Right lobe of liver (tissue), 6 donors: ENCODE results near the gene SNX32. TPM values are rescaled to one million over a fixed set of nuclear protein-coding genes. Genes with fewer than 3 reads are reported as not detected.

Experiments
- ATAC-seq, 4 donors: fragments of 200-7000 bp; cut with Tn5 transposase; one replicate each; pipeline ENCODE4 v1.9.1; 2020; ENCODE audit warnings: mild to moderate bottlenecking in 4 of 4, moderate library complexity in 4 of 4
- DNase-seq, 3 donors: peaks; one replicate each; pipeline ENCODE4 v3.0.0-alpha.2; 2020
- H3K27ac ChIP-seq, 3 donors: fragments of 200-600 bp; one replicate each; pipeline ENCODE4 v1.8.0; 2022
- H3K27me3 ChIP-seq, 2 donors: fragments of 200-600 bp; one replicate each; pipeline ENCODE4 v1.8.0; 2022
- H3K36me3 ChIP-seq, 4 donors: fragments of 200-600 bp; sonication (generic) in 1 of 4; one replicate each; pipeline versions ENCODE4 v1.5.1 to v1.8.0; 2017 to 2022; ENCODE audit warnings: control low read depth in 1 of 4
- H3K4me1 ChIP-seq, 4 donors: fragments of 200-600 bp; sonication (generic) in 1 of 4; one replicate each; pipeline versions ENCODE4 v1.5.1 to v1.8.0; 2017 to 2022; ENCODE audit warnings: control low read depth in 1 of 4
- H3K4me3 ChIP-seq, 3 donors: fragments of 200-600 bp; one replicate each; pipeline ENCODE4 v1.8.0; 2022
- H3K9me3 ChIP-seq, 4 donors: fragments of 200-600 bp; sonication (generic) in 1 of 4; one replicate each; pipeline versions ENCODE4 v1.5.1 to v1.8.0; 2017 to 2022; ENCODE audit warnings: control low read depth in 1 of 4
- CTCF ChIP-seq, 4 donors: fragments of 200-600 bp in 3 of 4; fragments of 450-650 bp in 1 of 4; IDR thresholded peaks; one replicate each; pipeline versions ENCODE4 v1.5.1 to v1.8.0; 2016 to 2022; ENCODE audit warnings: antibody characterized with exemption in 4 of 4, mild to moderate bottlenecking in 2 of 4
- POLR2A ChIP-seq: fragments of 450-650 bp; IDR thresholded peaks from one replicate; pipeline ENCODE4 v1.6.1; 2017; ENCODE audit warnings: antibody characterized with exemption, mild to moderate bottlenecking
- WGBS: methylation state at CpG from one replicate; pipeline ENCODE4 v1.1.6; 2018; ENCODE audit warnings: low coverage, low lambda C conversion rate; ENCODE audit not compliant: insufficient coverage; ENCODE audit errors: missing lambda C conversion rate; 5-methylcytosine and 5-hydroxymethylcytosine counted together
- intact Hi-C, 2 donors: fragments of 100-400 bp; cut with DNase I; formaldehyde crosslinking; loops; one replicate each; pipeline versions ENCODE4 v1.11.2 to v1.14.1; 2022
- total RNA-seq, 6 experiments: library from RNA; depleted of rRNA in 2 of 6; stranded (reverse); fragments of >200 nt in 2 of 6; fragmentation: NEBNext Ultra II Directional in 3 of 6; extraction: Animal tissue kit (Norgen Biotek cat#: 25700) in 3 of 6; gene quantifications; one replicate each; pipeline versions ENCODE4 v1.1.0 to v1.2.4, GENCODE V29; 2016 to 2023
- donor health status: DM: no; HTN: yes; CAD: no.
- donor health status: DM: no; HTN: no; CAD: no.
- donor health status: DM: no; HTN: no; CAD: no.
- donor health status: DM: no; HTN: yes; CAD: no.
- donor health status: DM: no; HTN: yes; CAD: no.

Gene SNX32
- total RNA-seq, 6 experiments from 2014 or later, result 0.16 to 0.37 (median 0.31) TPM; not detected in 3

DNA sequence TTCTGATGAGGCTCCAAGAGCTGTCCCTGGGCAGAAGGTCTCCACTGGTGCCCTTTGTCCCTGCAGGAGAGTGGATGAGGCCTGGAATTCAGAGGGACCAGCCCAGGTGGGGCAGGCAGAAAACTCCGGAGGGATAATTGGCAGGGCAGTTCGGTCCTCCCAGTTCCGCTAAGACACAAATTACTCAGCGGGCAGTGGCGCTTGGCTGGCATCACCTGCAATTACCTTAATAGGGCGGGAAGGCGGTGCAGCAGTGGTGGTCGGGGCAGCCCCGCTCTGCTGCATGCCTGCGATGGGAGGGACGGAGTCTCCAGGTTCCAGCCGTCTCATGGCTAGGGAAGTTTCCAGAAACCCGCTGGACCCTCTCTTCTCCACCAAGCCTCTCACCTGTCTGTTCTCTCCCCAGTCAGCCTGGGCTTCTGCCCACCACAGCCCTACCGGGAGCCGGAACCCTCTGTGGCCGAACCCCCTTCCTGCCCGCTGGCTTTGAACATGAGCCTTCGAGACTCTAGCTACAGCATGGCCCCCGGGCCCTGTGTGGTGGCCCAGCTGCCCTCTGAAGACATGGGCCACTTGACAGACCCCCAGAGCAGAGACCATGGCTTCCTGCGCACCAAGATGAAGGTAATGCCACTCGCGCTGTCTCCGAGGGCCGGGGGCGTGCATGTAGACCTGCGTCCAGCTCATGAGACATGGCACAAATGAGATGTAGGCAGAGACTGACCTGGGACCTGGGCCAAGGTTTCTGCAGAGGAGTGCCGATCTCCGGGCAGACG lies 40.0 kb upstream of the SNX32 start:
- DNase-seq (no peak), ATAC-seq (no peak)
- H3K9me3 ChIP-seq, result no peaks in the 10 kb centered on the region
- intact Hi-C loops, result no loop called here
- no peak overlapping the region for H3K27ac ChIP-seq
- no peak overlapping the region for H3K4me3 ChIP-seq
- WGBS, result 82% methylated on average over 2 of the region's 29 CpGs
- H3K36me3 ChIP-seq, result no peaks in the 10 kb centered on the region
- TF ChIP-seq POLR2A, result no peak
- TF ChIP-seq CTCF (IDR thresholded peaks at IDR 0.05), result no peak
- H3K4me1 ChIP-seq, result no peaks in the 10 kb centered on the region
- H3K27me3 ChIP-seq, result no peaks in the 10 kb centered on the region

DNA sequence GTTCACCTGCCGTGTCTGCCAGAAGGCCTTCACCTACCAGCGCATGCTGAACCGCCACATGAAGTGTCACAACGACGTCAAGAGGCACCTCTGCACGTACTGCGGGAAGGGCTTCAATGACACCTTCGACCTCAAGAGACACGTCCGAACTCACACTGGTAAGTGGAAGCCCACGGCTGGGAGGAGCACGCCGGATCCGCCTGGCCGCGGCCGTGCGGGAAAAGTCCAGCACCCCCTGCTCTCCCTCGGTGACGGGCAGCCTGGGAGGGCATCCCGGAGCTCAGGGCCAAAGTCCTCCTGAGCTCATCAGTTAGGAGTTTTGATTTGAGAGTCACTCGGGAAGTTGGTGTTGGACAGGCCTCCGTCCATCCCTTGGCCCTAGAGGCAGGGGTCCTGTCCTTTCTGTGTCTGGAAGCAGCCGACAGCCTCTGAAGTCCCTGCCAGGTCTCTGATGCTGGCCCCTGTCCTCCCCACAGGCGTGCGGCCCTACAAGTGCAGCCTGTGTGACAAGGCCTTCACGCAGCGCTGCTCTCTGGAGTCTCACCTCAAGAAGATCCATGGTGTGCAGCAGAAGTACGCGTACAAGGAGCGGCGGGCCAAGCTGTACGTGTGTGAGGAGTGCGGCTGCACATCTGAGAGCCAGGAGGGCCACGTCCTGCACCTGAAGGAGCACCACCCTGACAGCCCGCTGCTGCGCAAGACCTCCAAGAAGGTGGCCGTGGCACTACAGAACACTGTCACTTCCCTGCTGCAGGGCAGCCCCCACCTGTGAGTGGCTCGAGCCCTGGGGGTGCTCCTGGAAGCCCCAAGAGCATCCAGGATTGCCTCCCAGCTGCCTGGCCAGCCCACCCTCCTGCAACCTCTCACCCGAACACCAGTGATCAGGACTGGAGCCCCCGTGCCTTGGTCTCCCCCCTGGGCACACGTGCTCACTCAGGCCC lies 38.9 kb upstream of the SNX32 start:
- no peak for DNase-seq
- no peaks in the 10 kb centered on the region for H3K9me3 ChIP-seq
- 70% methylated on average over 2 of the region's 42 CpGs for WGBS

DNA sequence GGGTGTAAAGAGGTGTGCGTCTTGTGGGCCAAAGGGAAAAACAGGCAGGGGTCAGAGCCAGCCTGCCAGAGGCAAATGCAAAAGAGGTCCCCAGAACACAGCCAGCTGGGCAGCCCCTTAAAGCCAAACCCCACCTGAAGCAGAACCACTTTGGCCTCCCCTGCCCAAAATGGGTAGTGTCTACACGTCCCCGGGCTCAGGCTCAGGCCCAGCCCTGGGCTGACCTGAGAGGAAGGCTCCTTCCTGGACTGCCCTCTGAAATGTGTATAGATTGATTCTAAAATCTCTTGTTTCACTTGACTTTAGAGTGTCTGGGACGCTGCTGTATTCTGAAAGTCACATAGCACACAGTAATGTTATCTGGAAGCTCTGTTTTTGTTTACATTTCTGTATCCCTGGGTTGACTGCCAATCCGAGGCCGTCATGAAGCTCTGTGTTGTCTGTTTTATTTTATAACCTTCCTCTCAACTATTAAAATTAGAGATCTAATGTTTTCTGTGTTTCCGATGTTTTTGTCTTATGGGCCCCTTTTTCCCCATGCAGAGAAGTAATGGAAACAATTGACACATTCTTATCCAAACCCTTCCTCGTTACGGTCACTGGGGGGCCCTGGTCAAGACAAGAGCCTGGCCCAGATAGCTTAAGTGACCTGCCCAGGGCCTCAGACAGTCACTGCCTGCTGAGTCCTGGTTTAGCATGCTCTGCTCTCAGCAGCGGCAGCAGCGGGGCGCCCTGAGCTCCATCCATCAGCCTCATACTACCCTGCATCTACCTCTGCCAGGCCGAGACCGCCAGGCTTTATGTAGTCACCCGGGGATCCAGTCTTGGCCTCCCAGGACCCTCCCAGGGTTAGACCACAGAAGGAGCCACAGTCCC lies 36.8 kb upstream of the SNX32 start:
- H3K27me3 ChIP-seq, result no peaks in the 10 kb centered on the region
- TF ChIP-seq CTCF (IDR thresholded peaks at IDR 0.05) (no peak), POLR2A (no peak)
- no peaks in the 10 kb centered on the region for H3K4me1 ChIP-seq
- no peaks in the 10 kb centered on the region for H3K36me3 ChIP-seq
- H3K4me3 ChIP-seq, result no peak overlapping the region
- 60% methylated on average over 9 of the region's 15 CpGs for WGBS
- intact Hi-C loops, result no loop called here
- no peaks in the 10 kb centered on the region for H3K9me3 ChIP-seq
- no peak for DNase-seq
- ATAC-seq, result no peak
- no peak overlapping the region for H3K27ac ChIP-seq

More for the DNA sequence above, 38.9 kb upstream of the SNX32 start:
- no peak overlapping the region for H3K27ac ChIP-seq
- ATAC-seq, result peak in 2 of 4 donors; percentile 53 to 55
- no peaks in the 10 kb centered on the region for H3K4me1 ChIP-seq
- TF ChIP-seq POLR2A, result no peak
- no peak for TF ChIP-seq CTCF (IDR thresholded peaks at IDR 0.05)
- no peaks in the 10 kb centered on the region for H3K36me3 ChIP-seq
- intact Hi-C loops, result no loop called here
- H3K4me3 ChIP-seq, result no peak overlapping the region
- H3K27me3 ChIP-seq, result no peaks in the 10 kb centered on the region

DNA sequence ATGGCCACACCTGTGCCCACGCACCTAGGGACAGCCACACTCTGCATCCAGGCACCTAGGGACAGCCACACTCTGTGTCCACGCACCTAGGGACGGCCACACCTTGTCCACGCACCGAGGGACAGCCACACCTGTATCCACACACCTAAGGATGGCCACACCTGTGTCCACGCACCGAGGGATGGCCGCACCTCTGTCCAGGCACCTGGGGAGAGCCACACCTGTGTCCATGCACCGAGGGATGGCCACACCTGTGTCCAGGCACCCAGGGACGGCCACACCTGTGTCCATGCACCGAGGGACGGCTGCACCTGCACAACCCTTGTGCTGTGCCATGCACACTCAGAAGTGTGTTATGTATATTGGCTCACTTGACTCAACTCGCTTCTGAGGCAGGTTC lies 36.1 kb upstream of the SNX32 start:
- ATAC-seq (no peak), DNase-seq (no peak)

More for the DNA sequence above, 36.1 kb upstream of the SNX32 start:
- no CpG with 5 or more reads among the region's 13 CpGs for WGBS
- H3K4me1 ChIP-seq, result no peaks in the 10 kb centered on the region
- intact Hi-C loops, result no loop called here
- no peaks in the 10 kb centered on the region for H3K9me3 ChIP-seq
- H3K27me3 ChIP-seq, result no peaks in the 10 kb centered on the region
- no peak overlapping the region for H3K27ac ChIP-seq
- H3K36me3 ChIP-seq, result no peaks in the 10 kb centered on the region
- no peak overlapping the region for H3K4me3 ChIP-seq
- no peak for TF ChIP-seq CTCF (IDR thresholded peaks at IDR 0.05)
- TF ChIP-seq POLR2A, result no peak
